ENCODE data around the gene PARP12.

The PARP12 gene

GRCh38 chr7:140003913-140004382, 58.8 kb downstream of the PARP12 start:
- Histone ChIP-seq H3K4me2 (ENCODE audit: low read length) (no peak overlapping the region), H3K4me3 (ENCODE audit: low read length) (no peak overlapping the region), H3K27ac (ENCODE audit: low read depth, low read length) (no peak overlapping the region), H3K36me3 (ENCODE audit: control insufficient read depth, low read length) (no peaks in the 10 kb centered on the region), H3K9me3 (ENCODE audit: control insufficient read depth, insufficient read depth, low read length) (no peaks in the 10 kb centered on the region), H4K20me1 (ENCODE audit: control insufficient read depth, insufficient read depth, low read depth, low read length) (no peaks in the 10 kb centered on the region), H3K79me2 (ENCODE audit: control insufficient read depth, low read length) (no peaks in the 10 kb centered on the region), H3F3A (ENCODE audit: control insufficient read depth, insufficient read depth) (0 out of 2 replicates have a peak, but pooled peaks cover 3% of the 10 kb centered on the region), H3K9me2 (replicated peaks; ENCODE audit: control insufficient read depth, low read length) (no peaks in the 10 kb centered on the region), H3K27me3 (ENCODE audit: control insufficient read depth, low read length) (no peaks in the 10 kb centered on the region; the same call in 1 of the 2 replicates), H3K4me1 (ENCODE audit: control insufficient read depth, low read length) (no peaks in the 10 kb centered on the region)
- no peak for TF ChIP-seq EZH2phosphoT487 (IDR thresholded peaks at IDR 0.05; ENCODE audit: borderline replicate concordance, low read length)
- peak; percentile 86 for TF ChIP-seq CTCF (IDR thresholded peaks at IDR 0.05; ENCODE audit: low read depth, low read length, poor library complexity, severe bottlenecking)

GRCh38 chr7:140000666-140001268, 62.0 kb downstream of the PARP12 start:
- Histone ChIP-seq H3K27me3 (ENCODE audit: control insufficient read depth, low read length) (peaks cover 16% of the 10 kb centered on the region), H3K4me2 (ENCODE audit: low read length) (no peak overlapping the region), H3K79me2 (ENCODE audit: control insufficient read depth, low read length) (no peaks in the 10 kb centered on the region), H3K4me3 (ENCODE audit: low read length) (no peak overlapping the region), H3K4me1 (ENCODE audit: control insufficient read depth, low read length) (no peaks in the 10 kb centered on the region), H3K27ac (ENCODE audit: low read depth, low read length) (no peak overlapping the region), H3K9me3 (ENCODE audit: control insufficient read depth, insufficient read depth, low read length) (no peaks in the 10 kb centered on the region), H4K20me1 (ENCODE audit: control insufficient read depth, insufficient read depth, low read depth, low read length) (no peaks in the 10 kb centered on the region), H3F3A (ENCODE audit: control insufficient read depth, insufficient read depth) (0 out of 2 replicates have a peak, but pooled peaks cover 3% of the 10 kb centered on the region), H3K36me3 (ENCODE audit: control insufficient read depth, low read length) (no peaks in the 10 kb centered on the region), H3K9me2 (replicated peaks; ENCODE audit: control insufficient read depth, low read length) (no peaks in the 10 kb centered on the region)
- no peak for TF ChIP-seq CTCF (IDR thresholded peaks at IDR 0.05; ENCODE audit: low read depth, low read length, poor library complexity, severe bottlenecking)
- no peak for TF ChIP-seq EZH2phosphoT487 (IDR thresholded peaks at IDR 0.05; ENCODE audit: borderline replicate concordance, low read length)

DNA sequence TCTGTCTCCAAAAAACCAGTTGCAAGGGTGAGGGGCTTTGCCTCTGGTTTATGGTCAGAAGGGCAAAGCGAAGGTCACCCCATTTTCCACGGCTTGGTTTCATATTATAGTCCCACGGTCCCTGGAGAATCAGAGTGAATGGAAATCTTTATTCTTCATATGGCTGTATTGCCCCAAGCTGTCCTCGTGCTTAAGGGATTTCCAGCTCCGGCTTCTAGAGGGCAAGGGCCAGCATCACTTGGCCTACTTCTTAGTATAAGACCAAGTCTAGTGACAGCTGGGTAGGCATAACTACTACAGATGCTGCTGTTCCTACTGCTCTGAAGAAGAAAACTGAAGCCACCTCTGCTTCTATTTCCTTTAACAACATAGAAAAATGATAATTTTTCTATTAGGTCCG, 63.2 kb downstream of the PARP12 start:
- TF ChIP-seq EZH2phosphoT487 (IDR thresholded peaks at IDR 0.05; ENCODE audit: borderline replicate concordance, low read length), result no peak
- TF ChIP-seq CTCF (IDR thresholded peaks at IDR 0.05; ENCODE audit: low read depth, low read length, poor library complexity, severe bottlenecking), result no peak
- no peaks in the 10 kb centered on the region for H4K20me1 ChIP-seq (ENCODE audit: control insufficient read depth, insufficient read depth, low read depth, low read length)
- H3K9me2 ChIP-seq (replicated peaks; ENCODE audit: control insufficient read depth, low read length), result no peaks in the 10 kb centered on the region
- H3K4me2 ChIP-seq (ENCODE audit: low read length), result no peak overlapping the region
- H3K9me3 ChIP-seq (ENCODE audit: control insufficient read depth, insufficient read depth, low read length), result no peaks in the 10 kb centered on the region
- no peaks in the 10 kb centered on the region for H3K4me1 ChIP-seq (ENCODE audit: control insufficient read depth, low read length)
- H3F3A ChIP-seq (ENCODE audit: control insufficient read depth, insufficient read depth), result 0 out of 2 replicates have a peak, but pooled peaks cover 3% of the 10 kb centered on the region
- H3K27ac ChIP-seq (ENCODE audit: low read depth, low read length), result no peak overlapping the region
- H3K79me2 ChIP-seq (ENCODE audit: control insufficient read depth, low read length), result no peaks in the 10 kb centered on the region
- no peaks in the 10 kb centered on the region for H3K36me3 ChIP-seq (ENCODE audit: control insufficient read depth, low read length)
- peaks cover 16% of the 10 kb centered on the region for H3K27me3 ChIP-seq (ENCODE audit: control insufficient read depth, low read length)
- H3K4me3 ChIP-seq (ENCODE audit: low read length), result no peak overlapping the region

Measured in DOHH2 (cell line).